ENCODE measurements around the gene PLA2G6. TPM values are rescaled to one million over a fixed set of nuclear protein-coding genes. Genes with fewer than 3 reads are reported as not detected.

Gene PLA2G6
- total RNA-seq, 4 donors from 2014 or later: 29.2 to 129 (median 44.1) TPM

- no peak for TF ChIP-seq CTCF (IDR thresholded peaks at IDR 0.05; ENCODE audit: low read depth)
Observed at GRCh38 chr22:38107692-38108515, 73.7 kb downstream of the PLA2G6 start.

- TF ChIP-seq CTCF (IDR thresholded peaks at IDR 0.05; ENCODE audit: low read depth): no peak
Observed at GRCh38 chr22:38106814-38107578, 74.6 kb downstream of the PLA2G6 start.

GRCh38 chr22:38104084-38104483 lies 77.5 kb downstream of the PLA2G6 start:
- no peak for TF ChIP-seq CTCF (IDR thresholded peaks at IDR 0.05; ENCODE audit: low read depth)

- TF ChIP-seq CTCF (IDR thresholded peaks at IDR 0.05; ENCODE audit: low read depth): no peak
Observed at GRCh38 chr22:38103641-38104040, 78.0 kb downstream of the PLA2G6 start.

- no peak for TF ChIP-seq CTCF (IDR thresholded peaks at IDR 0.05; ENCODE audit: low read depth)
Observed at GRCh38 chr22:38098410-38099249, 83.0 kb downstream of the PLA2G6 start.

GRCh38 chr22:38097557-38098409 lies 83.8 kb downstream of the PLA2G6 start:
- no peak for TF ChIP-seq CTCF (IDR thresholded peaks at IDR 0.05; ENCODE audit: low read depth)

Measured in subcutaneous adipose tissue (tissue), 4 donors.